H1 (cell line): ENCODE data around the gene STX8. TPM values are rescaled to one million over a fixed set of nuclear protein-coding genes. Genes with fewer than 3 reads are reported as not detected.

Experiments
- CTCF ChIA-PET: fragments of 300-600 bp; sonication (Branson Sonifier 250); formaldehyde crosslinking; loops from one replicate; lab custom pipeline; 2021; ENCODE audit not compliant: partially characterized antibody; lab: Charles Lee
- POLR2A ChIA-PET: fragments of 300-600 bp; sonication (Branson Sonifier 250); formaldehyde crosslinking; loops from one replicate; lab custom pipeline; 2021; ENCODE audit warnings: inconsistent platforms; ENCODE audit not compliant: partially characterized antibody; lab: Charles Lee
- DNase-seq, 2 experiments: peaks; one replicate each; pipeline versions ENCODE4 v3.0.0 to v3.0.0-alpha.2; 2010 to 2022; ENCODE audit warnings: low spot score in 2 of 2, low read depth in 1 of 2, mixed read lengths in 1 of 2
- FAIRE-seq: peaks from 2 replicates; lab custom pipeline; 2011; peaks lifted over from hg19 to GRCh38; lab: Jason Lieb, UNC
- H2AFZ ChIP-seq: 2 replicates; pipeline ENCODE4 v1.8.1; 2012; ENCODE audit warnings: low read length, inconsistent platforms
- H2AK5ac ChIP-seq: 2 replicates; pipeline ENCODE4 v1.6.1; 2013; ENCODE audit warnings: low read depth, low read length
- H2BK120ac ChIP-seq: replicated peaks from 2 replicates; pipeline ENCODE3; 2013; ENCODE audit warnings: low read depth, low read length, inconsistent platforms
- H2BK12ac ChIP-seq: 2 replicates; pipeline ENCODE4 v1.6.1; 2013; ENCODE audit warnings: low read depth, low read length
- H2BK15ac ChIP-seq: 2 replicates; pipeline ENCODE4 v1.6.1; 2013; ENCODE audit warnings: low read length
- H2BK20ac ChIP-seq: 2 replicates; pipeline ENCODE4 v1.6.1; 2013; ENCODE audit warnings: low read length
- H2BK5ac ChIP-seq: 2 replicates; pipeline ENCODE4 v1.6.1; 2013; ENCODE audit warnings: low read depth, low read length
- H3K14ac ChIP-seq: 2 replicates; pipeline ENCODE4 v1.6.1; 2013; ENCODE audit warnings: inconsistent platforms; ENCODE audit not compliant: insufficient read length
- H3K18ac ChIP-seq: 2 replicates; pipeline ENCODE4 v1.6.1; 2013; ENCODE audit warnings: low read length; ENCODE audit errors: extremely low read depth
- H3K23ac ChIP-seq: 2 replicates; pipeline ENCODE4 v1.6.1; 2013; ENCODE audit warnings: inconsistent platforms; ENCODE audit not compliant: insufficient read length
- H3K23me2 ChIP-seq: 2 replicates; pipeline ENCODE4 v1.6.1; 2013; ENCODE audit warnings: low read depth, low read length
- H3K27ac ChIP-seq: 2 replicates; pipeline ENCODE4 v1.6.1; 2011; ENCODE audit warnings: low read depth, low read length, inconsistent platforms
- H3K27me3 ChIP-seq, 4 experiments: replicated peaks in 1 of 4; 1 replicate in 1 of 4; 2 replicates in 3 of 4; pipeline versions ENCODE4 v1.6.1 to v1.8.1; 2011 to 2013; ENCODE audit warnings: low read length in 3 of 4, mild to moderate bottlenecking in 3 of 4, inconsistent platforms in 2 of 4, mixed read lengths in 2 of 4, moderate library complexity in 1 of 4; ENCODE audit not compliant: control insufficient read depth in 3 of 4, insufficient read depth in 3 of 4; ENCODE audit errors: extremely low read depth in 1 of 4
- H3K36me3 ChIP-seq, 4 experiments: 2 replicates each; pipeline versions ENCODE4 v1.6.1 to v1.8.1; 2011 to 2013; ENCODE audit warnings: mild to moderate bottlenecking in 4 of 4, low read length in 3 of 4, moderate library complexity in 2 of 4, control low read depth in 1 of 4, inconsistent platforms in 1 of 4; ENCODE audit not compliant: insufficient read depth in 4 of 4, control insufficient read depth in 2 of 4
- H3K4ac ChIP-seq: replicated peaks from 2 replicates; pipeline ENCODE3; 2013; ENCODE audit warnings: low read length, low read depth, mixed read lengths, inconsistent platforms; ENCODE audit not compliant: insufficient read length
- H3K4me1 ChIP-seq, 4 experiments: replicated peaks in 1 of 4; 1 replicate in 1 of 4; 2 replicates in 3 of 4; pipeline versions ENCODE4 v1.6.1 to v1.8.1; 2011 to 2013; ENCODE audit warnings: low read length in 3 of 4, inconsistent platforms in 2 of 4, mixed read lengths in 1 of 4; ENCODE audit not compliant: insufficient read depth in 4 of 4, control insufficient read depth in 3 of 4
- H3K4me2 ChIP-seq, 2 experiments: 2 replicates each; pipeline versions ENCODE4 v1.6.1 to v1.8.1; 2011 to 2013; ENCODE audit warnings: low read depth in 2 of 2, low read length in 2 of 2, control low read depth in 1 of 2, inconsistent platforms in 1 of 2, mild to moderate bottlenecking in 1 of 2; ENCODE audit not compliant: insufficient read depth in 1 of 2
- H3K4me3 ChIP-seq, 4 experiments: fragments of 200-600, 300-600 bp in 1 of 4; sonication (generic), shearing (Covaris generic), sonication (Bioruptor Twin) in 1 of 4; 2 replicates each; pipeline versions ENCODE4 v1.5.1 to v1.8.1; 2011 to 2016; ENCODE audit warnings: low read length in 4 of 4, low read depth in 3 of 4, control low read depth in 2 of 4, inconsistent platforms in 2 of 4, mild to moderate bottlenecking in 2 of 4, mixed read lengths in 1 of 4, moderate library complexity in 1 of 4; ENCODE audit not compliant: insufficient read depth in 2 of 4; ENCODE audit errors: extremely low read depth in 1 of 4
- H3K56ac ChIP-seq: replicated peaks from 2 replicates; pipeline ENCODE3; 2013; ENCODE audit warnings: low read depth, mild to moderate bottlenecking, mixed read lengths, low read length, inconsistent platforms; ENCODE audit not compliant: insufficient read length
- H3K79me1 ChIP-seq: 2 replicates; pipeline ENCODE4 v1.6.1; 2013; ENCODE audit warnings: low read depth, low read length, control low read depth
- H3K79me2 ChIP-seq, 2 experiments: 2 replicates each; pipeline versions ENCODE4 v1.6.1 to v1.8.1; 2012 to 2013; ENCODE audit warnings: low read length in 2 of 2, mild to moderate bottlenecking in 2 of 2, inconsistent platforms in 1 of 2; ENCODE audit not compliant: insufficient read depth in 2 of 2, control insufficient read depth in 1 of 2
- H3K9ac ChIP-seq, 4 experiments: replicated peaks in 1 of 4; 1 replicate in 1 of 4; 2 replicates in 3 of 4; pipeline versions ENCODE4 v1.6.1 to v1.8.1; 2011 to 2013; ENCODE audit warnings: low read depth in 3 of 4, low read length in 3 of 4, control low read depth in 2 of 4, mild to moderate bottlenecking in 2 of 4, moderate library complexity in 2 of 4, inconsistent platforms in 1 of 4; ENCODE audit errors: extremely low read depth in 1 of 4
- H3K9me3 ChIP-seq, 2 experiments: 2 replicates each; pipeline versions ENCODE4 v1.6.1 to v1.8.1; 2012 to 2013; ENCODE audit warnings: mild to moderate bottlenecking in 2 of 2, moderate library complexity in 2 of 2, control low read depth in 1 of 2, inconsistent platforms in 1 of 2, low read depth in 1 of 2, low read length in 1 of 2, mixed read lengths in 1 of 2; ENCODE audit not compliant: insufficient read depth in 2 of 2
- H4K20me1 ChIP-seq, 2 experiments: replicated peaks in 1 of 2; 2 replicates each; pipeline versions ENCODE3 to v1.8.1; 2011 to 2013; ENCODE audit warnings: inconsistent platforms in 2 of 2, low read length in 2 of 2, mild to moderate bottlenecking in 1 of 2; ENCODE audit not compliant: insufficient read depth in 2 of 2, control insufficient read depth in 1 of 2
- H4K5ac ChIP-seq: 2 replicates; pipeline ENCODE4 v1.6.1; 2013; ENCODE audit warnings: low read length, low read depth, mixed read lengths, inconsistent platforms; ENCODE audit not compliant: insufficient read length
- H4K8ac ChIP-seq: 2 replicates; pipeline ENCODE4 v1.8.0; 2013; ENCODE audit warnings: mild to moderate bottlenecking, moderate library complexity, low read length, inconsistent platforms; ENCODE audit not compliant: insufficient read depth; ENCODE audit errors: extremely low read depth
- H4K91ac ChIP-seq: replicated peaks from 2 replicates; pipeline ENCODE3; 2013; ENCODE audit warnings: low read length, mixed read lengths, inconsistent platforms; ENCODE audit not compliant: insufficient read length
- BACH1 ChIP-seq: IDR thresholded peaks from 2 replicates; pipeline ENCODE4 v1.6.1; 2012; ENCODE audit warnings: low read length, improper control_type of control experiment
- GABPA ChIP-seq: IDR thresholded peaks from 2 replicates; pipeline ENCODE4 v1.6.1; 2011; ENCODE audit warnings: mild to moderate bottlenecking, low read length, moderate library complexity, borderline replicate concordance; ENCODE audit not compliant: insufficient read depth
- GTF2F1 ChIP-seq: IDR thresholded peaks from 2 replicates; pipeline ENCODE4 v1.6.1; 2012; ENCODE audit warnings: low read depth, low read length, improper control_type of control experiment, borderline replicate concordance
- JUN ChIP-seq: IDR thresholded peaks from 2 replicates; pipeline ENCODE4 v1.6.1; 2011; ENCODE audit warnings: low read depth, mild to moderate bottlenecking, improper control_type of control experiment, low read length
- JUND ChIP-seq: IDR thresholded peaks from 2 replicates; pipeline ENCODE4 v1.6.1; 2011; ENCODE audit warnings: mild to moderate bottlenecking, improper control_type of control experiment, low read length
- NANOG ChIP-seq: IDR thresholded peaks from 2 replicates; pipeline ENCODE4 v1.6.1; 2011; ENCODE audit warnings: low read length, low read depth, mild to moderate bottlenecking, inconsistent platforms; ENCODE audit not compliant: insufficient read depth, poor library complexity, severe bottlenecking
- POLR2A ChIP-seq, 2 experiments: IDR thresholded peaks; 1 replicate in 1 of 2; 2 replicates in 1 of 2; pipeline ENCODE4 v1.6.1; 2011; ENCODE audit warnings: low read depth in 2 of 2, low read length in 2 of 2, mild to moderate bottlenecking in 2 of 2; ENCODE audit errors: control extremely low read depth in 1 of 2
- RAD21 ChIP-seq, 2 experiments: IDR thresholded peaks in 1 of 2; conservative IDR thresholded peaks in 1 of 2; 2 replicates each; pipeline ENCODE4 v1.6.1; 2011; ENCODE audit warnings: low read depth in 2 of 2, low read length in 2 of 2, improper control_type of control experiment in 1 of 2, inconsistent platforms in 1 of 2, mild to moderate bottlenecking in 1 of 2, moderate library complexity in 1 of 2
- RNF2 ChIP-seq: fragments of 200-900, 300-1000 bp; sonication (generic); IDR thresholded peaks from 2 replicates; pipeline ENCODE4 v1.7.1; 2016; ENCODE audit warnings: borderline replicate concordance, low read depth, mild to moderate bottlenecking, antibody characterized with exemption, low read length; ENCODE audit not compliant: poor library complexity, severe bottlenecking; ENCODE audit errors: missing control alignments
- SIN3A ChIP-seq, 2 experiments: IDR thresholded peaks in 1 of 2; conservative IDR thresholded peaks in 1 of 2; 2 replicates each; pipeline ENCODE4 v1.6.1; 2011 to 2012; ENCODE audit warnings: low read length in 2 of 2, improper control_type of control experiment in 1 of 2, low read depth in 1 of 2, mild to moderate bottlenecking in 1 of 2
- SUZ12 ChIP-seq: fragments of 200-600 bp; sonication (generic); IDR thresholded peaks from 2 replicates; pipeline ENCODE4 v1.6.1; 2012; ENCODE audit warnings: mild to moderate bottlenecking, inconsistent platforms, low read length, moderate library complexity, mixed read lengths
- YY1 ChIP-seq: IDR thresholded peaks from 2 replicates; pipeline ENCODE4 v1.6.1; 2011; ENCODE audit warnings: low read depth, mild to moderate bottlenecking, low read length
- ZNF274 ChIP-seq: IDR thresholded peaks from 2 replicates; pipeline ENCODE4 v1.7.0; 2012; ENCODE audit warnings: low read length, borderline replicate concordance; ENCODE audit errors: extremely low read depth
- WGBS, 2 experiments: shearing (Covaris generic) in 1 of 2; methylation state at CpG; one replicate each; pipeline versions ENCODE4 v1.1.6 to v1.1.7; 2013 to 2015; ENCODE audit warnings: low lambda C conversion rate in 2 of 2, mixed read lengths in 2 of 2, inconsistent platforms in 1 of 2, low coverage in 1 of 2, missing lambda C conversion rate in 1 of 2; ENCODE audit not compliant: insufficient replicate concordance in 2 of 2, insufficient coverage in 1 of 2, insufficient read length in 1 of 2; ENCODE audit errors: extremely low coverage in 1 of 2, missing lambda C conversion rate in 1 of 2; 5-methylcytosine and 5-hydroxymethylcytosine counted together
- polyA plus RNA-seq, 7 experiments: library from polyadenylated mRNA; depleted of rRNA in 3 of 7; stranded (reverse) in 5 of 7; unstranded in 2 of 7; fragments of >200 nt in 5 of 7; fragments of 200-250 nt in 2 of 7; gene quantifications; 1 replicate in 5 of 7; 2 replicates in 1 of 7; 4 replicates in 1 of 7; pipeline versions ENCODE4 v1.2.1 to v1.2.3, GENCODE V29; 2011 to 2013; ENCODE audit warnings: missing spikeins in 2 of 7, mixed read lengths in 2 of 7
- total RNA-seq: library from RNA; stranded (reverse); fragmentation: NEBNext Ultra II Directional; extraction: Animal tissue kit (Norgen Biotek cat#: 25700); gene quantifications from 2 replicates; pipeline ENCODE4 v1.2.1, GENCODE V29; 2021

STX8 gene
- total and polyA plus RNA-seq, 2 of the 8 experiments (the other 6 are each of a cell fraction or from before 2014, with no cell fraction given) = 22.8 to 42.5 TPM

DNA sequence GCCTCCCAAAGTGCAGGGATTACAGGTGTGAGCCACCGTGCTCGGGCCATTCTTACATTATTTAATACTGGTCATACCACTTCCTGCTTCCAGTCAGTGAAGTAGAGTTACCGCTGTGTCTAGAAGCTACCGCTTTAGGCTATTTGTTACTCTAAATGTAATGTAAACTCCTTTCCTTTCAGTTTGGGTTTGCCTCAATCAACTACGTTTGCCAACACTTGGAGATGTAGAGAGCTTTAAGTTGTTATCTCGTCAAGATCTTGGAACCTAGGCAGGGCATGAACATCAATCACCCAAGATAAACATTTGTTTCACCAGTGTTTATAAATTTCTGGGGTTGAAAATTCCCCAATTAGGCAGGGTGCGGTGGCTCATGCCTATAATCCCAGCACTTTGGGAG, 275.9 kb downstream of the STX8 start:
- Histone ChIP-seq H2BK15ac (no peak overlapping the region), H2BK12ac (no peak overlapping the region), H2BK120ac (no peak overlapping the region), H2BK20ac (no peak overlapping the region), H3K79me1 (no peaks in the 10 kb centered on the region), H2AFZ (no peak overlapping the region), H3K14ac (no peak overlapping the region)
- FAIRE-seq = no peak
- TF ChIP-seq NANOG (no peak), GABPA (no peak), GTF2F1 (no peak), RNF2 (no peak), YY1 (no peak), JUN (no peak), JUND (no peak), SIN3A (conservative IDR thresholded peaks at IDR 0.05 in 1 of 2, IDR thresholded peaks at IDR 0.05 in 1 of 2; ENCODE audit: low read depth in 1 of 2, low read length in 2 of 2) (no peak), RAD21 (IDR thresholded peaks at IDR 0.05 in 1 of 2, conservative IDR thresholded peaks at IDR 0.05 in 1 of 2; ENCODE audit: low read depth in 2 of 2, low read length in 2 of 2) (no peak), SUZ12 (no peak), ZNF274 (no peak), BACH1 (no peak), POLR2A (IDR thresholded peaks at IDR 0.05; ENCODE audit: control extremely low read depth in 1 of 2, low read depth in 2 of 2, low read length in 2 of 2) (no peak)
- TF ChIP-seq, all 59 proteins: peak for 0
- H3K23me2 ChIP-seq = no peaks in the 10 kb centered on the region
- no peak overlapping the region for H3K4ac ChIP-seq
- H4K91ac ChIP-seq = no peak overlapping the region
- 94% methylated on average over 7 of the region's 7 CpGs; no CpG with 5 or more reads in 1 of the 2 experiments for WGBS, 2 experiments
- no peak overlapping the region for H3K56ac ChIP-seq
- H3K9ac ChIP-seq = no peak overlapping the region
- no peaks in the 10 kb centered on the region for H3K36me3 ChIP-seq
- no peak overlapping the region for H3K27ac ChIP-seq
- H3K4me1 ChIP-seq = no peaks in the 10 kb centered on the region
- DNase-seq = no peak
- no peaks in the 10 kb centered on the region for H3K27me3 ChIP-seq
- no peaks in the 10 kb centered on the region for H3K9me3 ChIP-seq
- H3K18ac ChIP-seq = no peak overlapping the region
- no peak overlapping the region for H3K23ac ChIP-seq
- no peak overlapping the region for H4K5ac ChIP-seq
- ChIA-PET POLR2A (interaction anchor here (1.1 kb wide), 1 partner anchor 30 kb away, joined by 3 read pairs; no protein-coding TSS in a partner anchor), CTCF (interaction anchor here (0.6 to 1.9 kb wide), 3 partner anchors 8 to 223 kb away, joined by 4 to 8 read pairs (median 4); no protein-coding TSS in a partner anchor)
- no peak overlapping the region for H4K8ac ChIP-seq
- no peaks in the 10 kb centered on the region for H3K79me2 ChIP-seq
- H2AK5ac ChIP-seq = no peak overlapping the region
- no peaks in the 10 kb centered on the region for H4K20me1 ChIP-seq
- no peak overlapping the region for H3K4me2 ChIP-seq
- H2BK5ac ChIP-seq = no peak overlapping the region
- H3K4me3 ChIP-seq = no peak overlapping the region
